Thoracic aorta endothelial cell (primary cell): ENCODE results near the gene JHY. TPM values are rescaled to one million over a fixed set of nuclear protein-coding genes. Genes with fewer than 3 reads are reported as not detected.

Experiments used
- small RNA-seq: library from RNA; depleted of rRNA; stranded (forward); fragments of <200 nt; gene quantifications from one replicate; pipeline ENCODE3, GENCODE V24; 2012
- total RNA-seq: library from RNA; depleted of rRNA; stranded (reverse); fragments of >200 nt; gene quantifications from 2 replicates; pipeline ENCODE4 v1.2.3, GENCODE V29; 2012

The JHY gene
- 2.0 and 4.3 TPM in 2 replicates for total RNA-seq

DNA sequence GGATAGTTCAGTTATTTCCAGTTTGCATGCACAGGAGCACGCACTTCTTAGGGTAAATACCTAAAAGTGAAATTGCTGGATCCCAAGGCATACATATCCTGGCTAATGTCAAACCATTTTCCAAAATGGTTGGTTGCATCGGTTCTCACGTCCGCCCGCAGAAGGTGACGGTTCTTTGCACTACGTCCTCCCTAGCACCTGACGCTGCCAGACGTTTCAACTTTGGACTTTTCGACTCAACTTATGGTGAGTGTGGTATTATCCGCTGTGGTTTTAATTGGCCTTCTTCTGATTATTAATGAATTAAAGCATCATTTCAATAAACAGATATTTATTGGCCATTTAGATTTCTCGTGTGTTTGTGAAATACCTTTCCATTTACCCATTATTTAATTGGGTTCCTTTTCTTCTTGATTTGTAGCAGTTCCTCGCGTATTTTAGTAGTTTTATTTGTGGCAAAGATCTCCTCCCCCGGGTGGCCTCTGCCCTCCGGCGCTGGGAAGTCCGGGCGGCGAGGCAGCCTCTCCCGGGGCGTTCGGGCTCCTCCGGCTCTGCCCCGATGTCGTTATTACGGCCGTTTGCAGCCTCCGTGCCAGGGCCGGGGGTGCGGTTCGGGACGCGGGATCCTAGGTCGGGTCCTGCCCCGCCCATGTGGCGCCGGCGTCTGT is at the start of gene JHY:
TSS of gene JHY (plus strand) at position 571 of the 668 bp plus-strand sequence. CDS start 3,091 bp downstream, outside the sequence.

DNA sequence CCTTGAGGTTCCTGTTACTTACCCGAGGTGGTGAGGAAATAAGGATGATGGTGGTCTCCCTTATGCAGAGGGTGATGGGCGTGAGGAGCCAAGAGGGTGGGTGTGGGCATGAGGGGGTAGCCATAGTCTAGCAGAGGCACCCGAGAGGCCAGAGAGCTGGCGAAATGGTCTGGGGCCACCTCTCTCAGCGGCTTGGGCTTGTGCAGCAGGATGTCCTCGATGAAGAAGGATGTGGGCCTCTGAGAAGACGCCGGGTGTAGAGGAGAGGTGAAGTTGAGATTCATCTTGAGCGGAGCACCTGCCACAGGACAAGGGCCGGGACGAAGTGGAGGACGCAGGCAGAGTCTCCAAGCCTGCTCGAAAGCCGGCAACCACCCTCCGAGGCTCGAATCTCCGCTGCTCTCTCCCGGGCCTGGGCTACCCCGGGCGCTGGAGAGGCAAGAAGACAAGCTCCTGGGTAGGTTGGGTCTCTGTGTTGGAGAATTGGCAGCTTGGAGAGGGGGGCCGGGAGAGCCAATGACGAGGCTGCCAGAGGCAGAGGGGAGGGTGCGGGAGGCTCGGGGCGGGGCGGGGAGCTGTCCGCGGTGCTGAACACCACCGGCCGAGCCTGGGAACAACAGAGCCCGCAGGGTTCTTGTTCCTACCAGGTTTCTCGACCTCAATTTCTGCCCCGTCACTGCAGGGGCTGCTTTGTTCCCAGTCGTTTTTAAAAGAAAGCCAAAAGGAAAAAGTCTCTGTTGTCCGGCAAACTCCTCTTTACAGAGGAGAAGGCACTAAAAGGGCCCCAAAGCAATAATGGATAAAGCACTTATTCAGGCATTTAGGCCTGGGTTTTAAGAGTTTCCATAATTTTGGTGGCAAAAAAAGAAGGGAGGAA is 99.1 kb downstream of the JHY start, which contains the start of gene BSX:
TSS of gene BSX (minus strand) at position 447 of the 877 bp plus-strand sequence. CDS start at position 284, 163 bp downstream.

Small RNAs within 50 kb of the gene (small RNA-seq; reads per million reads assigned to genes)
- 0.49 reads per million for gene RNU4-23P

Other genes starting within 250 kb of the JHY start
- 28.1 and 39.9 TPM in 2 replicates for gene UBASH3B, start 227.0 kb upstream of the JHY start, total RNA-seq
- not detected in 2 replicates for gene CRTAM, start 44.3 kb upstream of the JHY start, total RNA-seq
- gene BSX, start 99.1 kb downstream of the JHY start, total RNA-seq, result not detected in 2 replicates
- 3,673 and 3,915 TPM in 2 replicates for gene HSPA8, start 179.4 kb downstream of the JHY start, total RNA-seq